Muscle of back (tissue), 11 donors: ENCODE measurements around the gene MRPL27. TPM values are rescaled to one million over a fixed set of nuclear protein-coding genes. Genes with fewer than 3 reads are reported as not detected.
A peak's percentile ranks its signal among the peaks of the same experiment; 100 is the strongest.

ENCODE experiments used
- DNase-seq, 3 donors: peaks; one replicate each; pipeline versions ENCODE4 v3.0.0 to v3.0.0-alpha.2; 2013
- polyA plus RNA-seq, 10 donors: library from polyadenylated mRNA; unstranded; fragments of 120-200 nt; gene quantifications; one replicate each; pipeline ENCODE4 v1.2.1, GENCODE V29; 2013; ENCODE audit not compliant: insufficient read length in 10 of 10

MRPL27 gene
- polyA plus RNA-seq, 10 donors: 47.2 to 61.7 (median 54.9) TPM

DNA sequence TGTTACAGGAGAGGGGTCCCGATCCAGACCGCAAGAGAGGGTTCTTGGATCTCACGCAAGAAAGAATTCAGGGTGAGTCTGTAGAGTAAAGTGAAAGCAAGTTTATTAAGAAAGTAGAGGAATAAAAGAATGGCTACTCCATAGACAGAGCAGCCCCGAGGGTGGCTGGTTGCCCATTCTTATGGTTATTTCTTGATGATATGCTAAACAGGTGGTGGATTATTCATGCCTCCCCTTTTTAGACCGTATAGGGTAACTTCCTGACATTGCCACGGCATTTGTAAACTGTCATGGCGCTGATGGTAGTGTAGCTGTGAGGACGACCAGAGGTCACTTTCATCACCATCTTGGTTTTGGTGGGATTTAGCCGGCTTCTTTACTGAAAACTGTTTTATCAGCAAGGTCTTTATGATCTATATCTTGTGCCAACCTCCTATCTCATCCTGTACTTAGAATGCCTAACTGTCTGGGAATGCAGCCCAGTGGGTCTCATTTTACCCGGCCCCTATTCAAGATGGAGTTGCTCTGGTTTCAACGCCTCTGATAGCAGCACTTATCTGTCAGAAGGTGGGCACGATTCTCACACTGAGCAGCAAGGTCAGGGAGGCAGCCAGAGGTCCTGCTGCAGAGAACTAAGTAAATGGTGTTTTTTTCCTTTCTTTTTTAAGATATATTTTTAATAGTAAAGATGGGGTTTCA lies 53.5 kb downstream of the MRPL27 start:
- peak in 1 of 3 donors; percentile 25 for DNase-seq

DNA sequence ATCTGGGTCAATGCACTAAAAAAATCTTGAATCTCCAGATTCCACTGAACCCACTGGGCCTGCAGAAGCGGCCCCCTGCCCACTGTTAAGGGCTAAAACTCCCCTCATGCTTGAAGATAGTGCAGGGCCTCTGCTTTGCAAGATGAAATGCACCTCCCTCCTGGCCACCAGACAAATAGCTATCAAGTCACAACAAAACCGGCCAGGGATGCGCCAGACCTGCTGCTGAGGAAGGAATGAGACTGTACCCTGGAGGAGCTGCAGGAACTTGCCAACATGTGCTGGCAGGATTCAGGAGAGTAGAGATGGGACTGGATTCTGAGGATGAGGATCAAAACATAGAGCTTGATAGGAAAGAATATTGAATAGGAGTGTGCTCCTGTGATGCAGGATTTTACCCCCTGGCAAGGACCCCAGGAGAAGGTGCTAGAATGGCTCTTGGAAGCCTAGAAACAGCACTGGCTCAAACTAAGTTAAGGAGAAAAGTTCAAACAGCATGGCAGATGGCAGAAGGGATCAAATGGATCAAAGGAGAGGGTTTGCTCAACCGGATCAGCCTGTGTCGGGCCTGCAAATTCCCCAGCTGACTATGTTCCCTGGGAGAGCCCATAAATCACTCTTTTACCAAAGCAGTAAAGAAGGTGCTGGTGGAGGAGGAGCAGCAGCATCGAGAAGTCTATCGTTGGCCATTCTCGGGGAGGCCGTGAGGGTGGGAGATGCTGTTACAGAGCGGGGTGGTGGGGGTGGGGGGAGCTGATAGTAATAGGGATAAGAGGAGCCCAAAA lies 54.3 kb downstream of the MRPL27 start:
- peak in 2 of 3 donors; percentile 26 to 44 for DNase-seq

Other genes starting within 250 kb of the MRPL27 start
- gene SAMD14, start 243.0 kb downstream of the MRPL27 start, polyA plus RNA-seq: 1 to 10 TPM; 2.5 to 7.7 (median 4.8) TPM
- gene PPP1R9B, start 222.5 kb downstream of the MRPL27 start, polyA plus RNA-seq: 10 to 100 TPM; 32.0 to 56.5 (median 40.3) TPM
- 100 to 1,000 TPM; 170 to 300 (median 255) TPM for gene SGCA, start 207.2 kb downstream of the MRPL27 start, polyA plus RNA-seq
- 1,000 to 10,000 TPM; 3,506 to 9,520 (median 4,699) TPM for gene COL1A1, start 171.6 kb downstream of the MRPL27 start, polyA plus RNA-seq
- gene TMEM92, start 98.7 kb downstream of the MRPL27 start, polyA plus RNA-seq: 1 to 10 TPM in 7 of 10 donors, under 1 TPM in 3; 0.64 to 2.1 (median 1.3) TPM
- gene XYLT2, start 27.1 kb downstream of the MRPL27 start, polyA plus RNA-seq: 10 to 100 TPM; 17.1 to 21.4 (median 19.4) TPM
- 1 to 10 TPM; 3.9 to 6.7 (median 5.3) TPM for gene EME1, start within 50 bp of the MRPL27 start, polyA plus RNA-seq
- 10 to 100 TPM; 48.6 to 77.5 (median 53.2) TPM for gene LRRC59, start 24.3 kb upstream of the MRPL27 start, polyA plus RNA-seq
- 10 to 100 TPM; 42.8 to 77.0 (median 58.3) TPM for gene ACSF2, start 53.0 kb upstream of the MRPL27 start, polyA plus RNA-seq
- gene CHAD, start 95.7 kb upstream of the MRPL27 start, polyA plus RNA-seq: 1 to 10 TPM; 2.1 to 9.2 (median 5.1) TPM
- 10 to 100 TPM; 28.9 to 41.9 (median 32.7) TPM for gene RSAD1, start 105.7 kb upstream of the MRPL27 start, polyA plus RNA-seq
- 1 to 10 TPM in 5 of 10 donors, under 1 TPM in 5; 0.44 to 1.2 (median 0.97) TPM for gene MYCBPAP, start 135.3 kb upstream of the MRPL27 start, polyA plus RNA-seq
- gene EPN3, start 159.6 kb upstream of the MRPL27 start, polyA plus RNA-seq: 1 to 10 TPM in 6 of 10 donors, under 1 TPM in 4; 0.81 to 3.5 (median 1.3) TPM
- 10 to 100 TPM; 19.6 to 35.7 (median 27.1) TPM for gene SPATA20, start 174.0 kb upstream of the MRPL27 start, polyA plus RNA-seq
- 10 to 100 TPM in 2 of 10 donors, 1 to 10 TPM in 8; 6.4 to 15.2 (median 7.7) TPM for gene CACNA1G, start 187.5 kb upstream of the MRPL27 start, polyA plus RNA-seq